Measurements from ENCODE around the gene WDR7. TPM values are rescaled to one million over a fixed set of nuclear protein-coding genes. Genes with fewer than 3 reads are reported as not detected.

The WDR7 gene
- total RNA-seq, 2 donors from 2014 or later: 19.7 to 29.0 TPM

DNA sequence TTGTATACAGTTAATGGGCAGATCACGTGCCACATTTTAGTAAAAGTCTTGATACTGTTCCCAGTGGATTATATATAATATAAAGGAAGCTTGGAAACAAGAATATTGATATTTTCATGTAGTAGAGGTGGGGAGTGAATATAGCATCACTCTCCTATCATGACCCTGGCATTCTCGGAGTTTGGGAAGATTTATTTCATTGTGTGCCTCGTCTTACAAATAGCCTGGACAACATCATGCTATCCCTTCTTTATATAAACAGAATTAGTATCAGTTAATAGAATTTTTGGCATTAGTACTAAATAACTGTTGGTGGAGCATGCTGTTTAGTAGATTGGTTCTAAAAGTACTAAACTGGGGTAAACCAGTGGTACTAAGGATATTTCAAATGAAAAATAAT, 283.7 kb downstream of the WDR7 start:
- DNase-seq (ENCODE audit: low spot score): no peak
- Histone ChIP-seq H3K9me3 (no peaks in the 10 kb centered on the region), H3K4me3 (no peak overlapping the region), H3K4me1 (replicated peaks) (no peaks in the 10 kb centered on the region), H3K36me3 (no peaks in the 10 kb centered on the region), H3K27me3 (replicated peaks; ENCODE audit: insufficient read depth) (no peaks in the 10 kb centered on the region), H3K27ac (no peak overlapping the region)
- TF ChIP-seq POLR2AphosphoS5 (IDR thresholded peaks at IDR 0.05) (no peak), CTCF (IDR thresholded peaks at IDR 0.05) (no peak), POLR2A (IDR thresholded peaks at IDR 0.05) (no peak)
- 75% methylated on average over 3 of the region's 3 CpGs for WGBS
- intact Hi-C loops (cut with DNase I): no loop called here

- no peaks in the 10 kb centered on the region for H3K27me3 ChIP-seq (replicated peaks; ENCODE audit: insufficient read depth)
- no peak overlapping the region for H3K27ac ChIP-seq
- intact Hi-C loops (cut with DNase I): no loop called here
- no peaks in the 10 kb centered on the region for H3K4me1 ChIP-seq (replicated peaks)
- no peaks in the 10 kb centered on the region for H3K36me3 ChIP-seq
- no peak for DNase-seq (ENCODE audit: low spot score)
- 93% methylated on average over 10 of the region's 10 CpGs for WGBS
- no peak for TF ChIP-seq CTCF (IDR thresholded peaks at IDR 0.05)
- no peak for TF ChIP-seq POLR2A (IDR thresholded peaks at IDR 0.05)
- TF ChIP-seq POLR2AphosphoS5 (IDR thresholded peaks at IDR 0.05): no peak
- no peak overlapping the region for H3K4me3 ChIP-seq
- no peaks in the 10 kb centered on the region for H3K9me3 ChIP-seq
These were observed 284.4 kb downstream of the WDR7 start for GRCh38 chr18:56935434-56936040.

DNA sequence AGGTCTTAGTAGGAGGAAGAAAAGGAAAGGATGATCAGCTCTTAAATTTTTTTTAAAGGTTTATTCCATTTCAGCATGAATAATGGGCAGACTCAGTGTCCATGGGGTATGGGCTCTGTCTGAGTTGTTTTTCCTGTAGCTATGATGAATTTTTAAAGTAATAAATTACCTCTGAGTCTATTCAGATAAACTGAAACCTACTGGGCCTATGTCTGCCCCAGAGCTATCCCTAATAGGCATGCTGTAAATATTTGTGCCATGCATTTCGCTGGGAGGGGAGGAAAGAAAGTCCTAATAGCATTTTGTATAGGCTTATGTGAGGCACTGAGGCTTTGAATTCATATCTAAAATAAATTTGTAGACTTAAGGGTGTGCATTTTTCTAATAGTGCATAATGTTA, 285.3 kb downstream of the WDR7 start:
- 91% methylated on average over 1 of the region's 1 CpG for WGBS
- Histone ChIP-seq H3K4me3 (no peak overlapping the region), H3K4me1 (replicated peaks) (no peaks in the 10 kb centered on the region), H3K9me3 (no peaks in the 10 kb centered on the region), H3K27me3 (replicated peaks; ENCODE audit: insufficient read depth) (no peaks in the 10 kb centered on the region), H3K27ac (no peak overlapping the region), H3K36me3 (no peaks in the 10 kb centered on the region)
- TF ChIP-seq POLR2A (IDR thresholded peaks at IDR 0.05) (no peak), POLR2AphosphoS5 (IDR thresholded peaks at IDR 0.05) (no peak), CTCF (IDR thresholded peaks at IDR 0.05) (no peak)
- DNase-seq (ENCODE audit: low spot score): no peak
- intact Hi-C loops (cut with DNase I): no loop called here

DNA sequence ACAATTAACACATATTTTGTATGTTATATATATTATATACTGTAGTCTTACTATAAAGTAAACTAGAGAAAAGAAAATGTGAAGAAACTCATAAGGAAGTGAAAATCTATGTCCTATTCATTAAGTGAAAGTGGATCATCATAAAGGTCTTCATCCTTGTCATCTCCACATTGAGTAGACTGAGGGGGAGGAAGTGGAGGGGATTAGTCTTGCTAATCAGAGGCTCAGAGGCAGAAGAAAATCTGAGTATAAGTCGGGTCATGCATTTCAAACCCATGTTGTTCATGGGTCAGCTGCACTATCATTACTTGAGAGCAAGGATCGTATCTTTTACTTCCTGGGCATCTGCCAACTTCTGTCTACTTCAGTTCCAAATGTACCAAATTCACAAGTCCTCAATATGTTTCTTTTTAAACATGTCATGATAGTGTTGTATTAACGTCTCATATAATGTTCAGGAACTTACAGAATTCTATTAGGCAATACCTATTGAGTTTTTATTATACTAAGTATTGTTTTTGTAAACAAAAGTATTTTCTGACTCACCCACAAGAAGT, 286.8 kb downstream of the WDR7 start:
- 59% methylated on average over 3 of the region's 3 CpGs for WGBS
- Histone ChIP-seq H3K4me1 (replicated peaks) (no peaks in the 10 kb centered on the region), H3K36me3 (no peaks in the 10 kb centered on the region), H3K9me3 (no peaks in the 10 kb centered on the region), H3K27ac (no peak overlapping the region), H3K4me3 (no peak overlapping the region), H3K27me3 (replicated peaks; ENCODE audit: insufficient read depth) (no peaks in the 10 kb centered on the region)
- intact Hi-C loops (cut with DNase I): no loop called here
- no peak for TF ChIP-seq CTCF (IDR thresholded peaks at IDR 0.05)
- no peak for TF ChIP-seq POLR2AphosphoS5 (IDR thresholded peaks at IDR 0.05)
- DNase-seq (ENCODE audit: low spot score): no peak

All from prostate gland (tissue), 2 donors.